Measurements from ENCODE around the gene SMIM29. TPM values are rescaled to one million over a fixed set of nuclear protein-coding genes. Genes with fewer than 3 reads are reported as not detected.
A peak's percentile ranks its signal among the peaks of the same experiment; 100 is the strongest.

SMIM29 gene
- total and polyA plus RNA-seq, 2 donors (not counting 1 experiment from before 2014, with no cell fraction given), result 43.6 to 106 TPM

DNA sequence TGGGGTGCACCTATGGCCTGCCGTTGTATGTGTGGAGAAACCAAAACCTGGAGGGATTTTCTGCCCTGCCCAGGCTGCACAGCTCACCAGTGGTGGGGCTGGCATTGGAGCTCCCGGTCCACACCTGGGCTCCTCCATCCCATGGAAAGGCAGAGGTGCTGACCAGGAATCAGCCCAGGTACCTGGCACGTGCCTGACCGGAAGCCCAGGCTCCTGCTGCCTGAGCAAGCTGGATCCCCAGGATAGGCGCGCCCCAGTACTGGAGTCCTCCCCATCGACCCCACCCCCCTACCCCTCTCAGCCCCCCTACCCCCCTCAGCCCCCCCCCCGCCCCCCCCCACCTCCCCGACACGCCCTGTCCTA lies 52.0 kb downstream of the SMIM29 start:
- H3K9me3 ChIP-seq (ENCODE audit: control extremely low read depth in 1 of 3, control insufficient read depth in 2 of 3, insufficient read depth in 1 of 3, low read length in 2 of 3), result no peaks in the 10 kb centered on the region
- Mint-ChIP-seq H3K9me3 (ENCODE audit: insufficient read depth) (no peaks in the 10 kb centered on the region), H3K27me3 (no peaks in the 10 kb centered on the region), H3K27ac (peak overlapping the region; percentile 26), H3K4me3 (peak overlapping the region; percentile 86), H3K4me1 (peaks cover 12% of the 10 kb centered on the region)
- intact Hi-C loops (cut with micrococcal nuclease), result loop anchor here (1.0 to 2.0 kb wide), 7 partner anchors 28 to 412 kb away; partner anchors contain the start of genes NUDT3 and SMIM29
- no peaks in the 10 kb centered on the region for H4K20me1 ChIP-seq (ENCODE audit: control insufficient read depth, insufficient read depth, low read length, poor library complexity, severe bottlenecking)
- ChIA-PET CTCF (interaction anchor here (0.9 to 5.7 kb wide), 31 partner anchors 9 to 943 kb away, joined by 3 to 121 read pairs (median 6); partner anchors contain the start of genes HMGA1, NUDT3, RPS10 and SMIM29), POLR2A (interaction anchor here (1.4 to 2.1 kb wide), 4 partner anchors 27 to 218 kb away, joined by 4 to 12 read pairs (median 10); partner anchors contain the start of genes HMGA1 and SMIM29)
- no peaks in the 10 kb centered on the region for H3K27me3 ChIP-seq (replicated peaks in 1 of 4; ENCODE audit: control extremely low read depth in 1 of 4, control insufficient read depth in 3 of 4, insufficient read depth in 4 of 4, low read length in 3 of 4)
- no peak overlapping the region for H3K27ac ChIP-seq (ENCODE audit: low read length in 2 of 2)
- H3K4me1 ChIP-seq (ENCODE audit: control insufficient read depth in 2 of 2, insufficient read depth in 2 of 2, low read length in 2 of 2), result peaks cover 7 to 12% of the 10 kb centered on the region in 2 donors
- no peaks in the 10 kb centered on the region for H3K79me2 ChIP-seq (ENCODE audit: control insufficient read depth, insufficient read depth, low read length)
- peak overlapping the region; percentile 100 for H2AFZ ChIP-seq (ENCODE audit: insufficient read depth, low read depth, low read length, poor library complexity, severe bottlenecking)
- peak; percentile 10 for ATAC-seq (ENCODE audit: low read depth)
- H3K9ac ChIP-seq (ENCODE audit: low read length), result peak overlapping the region; percentile 82
- DNase-seq, result no peak
- H3K4me2 ChIP-seq (replicated peaks; ENCODE audit: low read depth, low read length, poor library complexity, severe bottlenecking), result peak overlapping the region; percentile 99
- WGBS (ENCODE audit: insufficient coverage), result 32% methylated on average over 2 of the region's 10 CpGs
- no peaks in the 10 kb centered on the region for H3K36me3 ChIP-seq (replicated peaks in 1 of 2; ENCODE audit: control extremely low read depth in 1 of 2, control insufficient read depth in 1 of 2, extremely low read depth in 1 of 2, insufficient read depth in 2 of 2, low read length in 1 of 2)
- H3K4me3 ChIP-seq (ENCODE audit: control extremely low read depth in 1 of 5, extremely low read depth in 1 of 5, insufficient read depth in 1 of 5, low read depth in 2 of 5, low read length in 4 of 5), result peak overlapping the region; percentile 21 to 83 (median 70)
- no peak for TF ChIP-seq CTCF (IDR thresholded peaks at IDR 0.05)
- TF ChIP-seq EZH2 (IDR thresholded peaks at IDR 0.05; ENCODE audit: borderline replicate concordance, insufficient read depth, low read depth, low read length, poor library complexity, severe bottlenecking), result no peak

Small RNA genes within 50 kb of the gene (small RNA-seq; reads per million reads assigned to genes)
- not detected for gene MIR6835 (ENCODE audit: insufficient read length, low read depth, low replicate concordance)

Other genes with a start within 250 kb of the SMIM29 start
- not detected in 2 replicates for gene GRM4, start 102.9 kb downstream of the SMIM29 start, total RNA-seq
- gene GRM4, start 102.9 kb downstream of the SMIM29 start, polyA plus RNA-seq, result 0.04 and 0.13 TPM in 2 replicates
- gene HMGA1, start 12.1 kb downstream of the SMIM29 start, total RNA-seq, result 66.4 and 72.3 TPM in 2 replicates
- gene HMGA1, start 12.1 kb downstream of the SMIM29 start, polyA plus RNA-seq, result 59.6 and 60.2 TPM in 2 replicates
- 37.4 and 40.1 TPM in 2 replicates for gene NUDT3, start 143.7 kb upstream of the SMIM29 start, total RNA-seq
- 18.2 and 23.3 TPM in 2 replicates for gene NUDT3, start 143.7 kb upstream of the SMIM29 start, polyA plus RNA-seq
- gene RPS10, start 177.1 kb upstream of the SMIM29 start, total RNA-seq, result 2,661 and 2,707 TPM in 2 replicates
- gene RPS10, start 177.1 kb upstream of the SMIM29 start, polyA plus RNA-seq, result 4,580 and 6,226 TPM in 2 replicates
- 0.20 TPM in 1 of 2 replicates, not detected in the other for gene PACSIN1, start 217.1 kb upstream of the SMIM29 start, total RNA-seq
- gene PACSIN1, start 217.1 kb upstream of the SMIM29 start, polyA plus RNA-seq, result 0.18 and 0.61 TPM in 2 replicates